Kidney (tissue), 14 donors: ENCODE results near the gene NTRK2. TPM values are rescaled to one million over a fixed set of nuclear protein-coding genes. Genes with fewer than 3 reads are reported as not detected.

Experiments
- DNase-seq, 5 donors: peaks; one replicate each; pipeline ENCODE4 v3.0.0-alpha.2; 2013 to 2020
- FAIRE-seq: peaks from 2 replicates; lab custom pipeline; 2012; peaks lifted over from hg19 to GRCh38; lab: Jason Lieb, UNC
- H3K27ac ChIP-seq, 2 donors: one replicate each; pipeline ENCODE4 v1.7.0; 2013; ENCODE audit warnings: low read depth in 2 of 2, low read length in 2 of 2, inconsistent platforms in 1 of 2
- H3K27me3 ChIP-seq: one replicate; pipeline ENCODE4 v1.7.1; 2013; ENCODE audit warnings: low read length, inconsistent platforms; ENCODE audit not compliant: control insufficient read depth, insufficient read depth
- H3K36me3 ChIP-seq, 3 donors: one replicate each; pipeline versions ENCODE4 v1.7.0 to v1.7.1; 2013; ENCODE audit warnings: low read length in 3 of 3, control low read depth in 1 of 3, inconsistent platforms in 1 of 3; ENCODE audit not compliant: insufficient read depth in 3 of 3, control insufficient read depth in 2 of 3
- H3K4me1 ChIP-seq, 3 donors: one replicate each; pipeline versions ENCODE4 v1.7.0 to v1.7.1; 2013; ENCODE audit warnings: low read length in 3 of 3, inconsistent platforms in 1 of 3, low read depth in 1 of 3; ENCODE audit not compliant: control insufficient read depth in 2 of 3, insufficient read depth in 2 of 3
- H3K4me3 ChIP-seq, 3 donors: one replicate each; pipeline versions ENCODE4 v1.7.0 to v1.8.1; 2013; ENCODE audit warnings: low read length in 3 of 3, control low read depth in 1 of 3, inconsistent platforms in 1 of 3
- H3K9ac ChIP-seq, 3 donors: one replicate each; pipeline versions ENCODE4 v1.7.0 to v1.7.1; 2013; ENCODE audit warnings: low read length in 3 of 3, control low read depth in 1 of 3, inconsistent platforms in 1 of 3
- H3K9me3 ChIP-seq, 3 donors: one replicate each; pipeline versions ENCODE4 v1.7.0 to v1.7.1; 2013; ENCODE audit warnings: low read length in 3 of 3, control low read depth in 1 of 3, inconsistent platforms in 1 of 3; ENCODE audit not compliant: control insufficient read depth in 2 of 3, insufficient read depth in 1 of 3
- intact Hi-C: fragments of 100-400 bp; cut with DNase I; formaldehyde crosslinking; loops from one replicate; pipeline ENCODE4 v1.11.1; 2022
- polyA plus RNA-seq: library from polyadenylated mRNA; stranded (reverse); fragments of 350-450 nt; fragmentation: Illumina TruSeq; extraction: RNeasy Lipid Tissue Mini Kit (QIAGEN cat#74804); gene quantifications from one replicate; pipeline ENCODE4 v1.2.3, GENCODE V29; 2014; ENCODE audit warnings: low read depth, low replicate concordance; ENCODE audit not compliant: insufficient read depth
- total RNA-seq: library from RNA; stranded (reverse); fragmentation: NEBNext Ultra II Directional; extraction: Animal tissue kit (Norgen Biotek cat#: 25700); gene quantifications from one replicate; pipeline ENCODE4 v1.2.1, GENCODE V29; 2021
- TF ChIP-seq, protein P1 (sequence below): IDR thresholded peaks from 3 replicates; pipeline ENCODE4 v1.5.1; 2012; ENCODE audit warnings: mild to moderate bottlenecking, moderate library complexity, borderline replicate concordance; ENCODE audit not compliant: insufficient read depth; ENCODE audit errors: extremely low read depth
- donor health status: control.
- donor health status: control.
- donor health status: control.
- donor health status: control.
- donor health status: control.
- donor health status: DM: yes; HTN: yes; CAD: no.
- donor health status: Normal renal cell carcinoma (clear cell type).

Gene NTRK2
- total and polyA plus RNA-seq, 2 donors from 2014 or later = 20.0 to 41.2 TPM

DNA sequence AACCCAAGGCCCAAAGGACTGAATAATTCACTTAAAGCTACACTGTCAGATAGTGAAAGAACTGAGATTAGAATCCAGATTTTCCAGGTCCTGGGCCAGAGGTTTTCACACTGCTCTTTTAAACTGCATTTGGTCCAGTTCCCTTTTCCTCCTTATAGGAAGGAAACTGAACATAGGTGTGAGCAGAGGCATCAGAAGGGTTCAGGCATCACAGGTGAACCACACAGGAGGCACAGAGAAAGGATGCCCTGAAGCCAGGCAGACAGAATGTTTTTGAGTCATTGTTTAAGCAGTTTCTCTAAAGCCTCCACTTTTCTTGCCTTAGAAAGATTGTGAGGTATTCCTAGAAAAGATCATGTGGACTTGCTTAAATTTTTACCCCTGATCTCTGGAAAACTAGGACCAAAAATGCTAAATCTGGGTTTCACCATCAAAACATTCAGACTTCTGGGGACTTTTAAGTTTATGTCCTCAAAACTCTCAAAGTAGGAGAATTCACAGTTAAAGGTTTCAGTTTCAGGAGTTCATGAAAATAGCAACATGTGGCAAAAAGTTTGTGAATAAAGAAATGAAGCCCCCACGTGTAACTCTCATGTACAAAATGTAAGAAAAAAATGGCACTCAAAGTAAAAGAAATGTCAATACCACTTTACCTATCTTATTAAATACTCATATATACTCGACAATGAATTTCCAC lies 386.1 kb downstream of the NTRK2 start:
- FAIRE-seq = no peak
- H3K9ac ChIP-seq = no peak overlapping the region
- TF ChIP-seq, protein P1, sequence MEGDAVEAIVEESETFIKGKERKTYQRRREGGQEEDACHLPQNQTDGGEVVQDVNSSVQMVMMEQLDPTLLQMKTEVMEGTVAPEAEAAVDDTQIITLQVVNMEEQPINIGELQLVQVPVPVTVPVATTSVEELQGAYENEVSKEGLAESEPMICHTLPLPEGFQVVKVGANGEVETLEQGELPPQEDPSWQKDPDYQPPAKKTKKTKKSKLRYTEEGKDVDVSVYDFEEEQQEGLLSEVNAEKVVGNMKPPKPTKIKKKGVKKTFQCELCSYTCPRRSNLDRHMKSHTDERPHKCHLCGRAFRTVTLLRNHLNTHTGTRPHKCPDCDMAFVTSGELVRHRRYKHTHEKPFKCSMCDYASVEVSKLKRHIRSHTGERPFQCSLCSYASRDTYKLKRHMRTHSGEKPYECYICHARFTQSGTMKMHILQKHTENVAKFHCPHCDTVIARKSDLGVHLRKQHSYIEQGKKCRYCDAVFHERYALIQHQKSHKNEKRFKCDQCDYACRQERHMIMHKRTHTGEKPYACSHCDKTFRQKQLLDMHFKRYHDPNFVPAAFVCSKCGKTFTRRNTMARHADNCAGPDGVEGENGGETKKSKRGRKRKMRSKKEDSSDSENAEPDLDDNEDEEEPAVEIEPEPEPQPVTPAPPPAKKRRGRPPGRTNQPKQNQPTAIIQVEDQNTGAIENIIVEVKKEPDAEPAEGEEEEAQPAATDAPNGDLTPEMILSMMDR = no peak
- H3K27me3 ChIP-seq = no peaks in the 10 kb centered on the region
- H3K36me3 ChIP-seq = no peaks in the 10 kb centered on the region
- intact Hi-C loops = no loop called here
- no peak for DNase-seq
- H3K9me3 ChIP-seq = no peaks in the 10 kb centered on the region
- H3K27ac ChIP-seq = no peak overlapping the region
- H3K4me3 ChIP-seq = no peak overlapping the region
- H3K4me1 ChIP-seq = no peaks in the 10 kb centered on the region

DNA sequence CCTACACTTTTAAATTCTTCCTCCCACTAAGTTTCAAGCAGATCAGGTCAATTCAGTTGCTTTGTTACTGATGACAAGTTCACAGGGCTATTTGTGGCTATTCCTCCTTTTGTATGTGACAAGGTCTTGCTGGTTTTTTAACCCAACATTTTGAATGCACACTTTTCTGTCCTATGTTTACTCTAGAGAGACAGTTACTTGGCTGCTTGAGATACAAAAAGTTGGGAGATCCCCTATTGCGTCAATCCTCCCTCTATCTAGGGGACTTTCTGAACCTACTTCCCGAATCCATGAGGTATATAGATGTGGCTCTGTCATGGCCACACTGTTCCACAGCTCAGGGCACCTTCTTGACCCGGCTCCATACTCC lies 386.7 kb downstream of the NTRK2 start:
- Histone ChIP-seq H3K27ac (no peak overlapping the region), H3K9ac (no peak overlapping the region), H3K4me1 (no peaks in the 10 kb centered on the region), H3K4me3 (no peak overlapping the region), H3K27me3 (no peaks in the 10 kb centered on the region), H3K36me3 (no peaks in the 10 kb centered on the region), H3K9me3 (no peaks in the 10 kb centered on the region)
- intact Hi-C loops = no loop called here
- DNase-seq = no peak
- no peak for FAIRE-seq
- TF ChIP-seq, protein P1 = no peak

DNA sequence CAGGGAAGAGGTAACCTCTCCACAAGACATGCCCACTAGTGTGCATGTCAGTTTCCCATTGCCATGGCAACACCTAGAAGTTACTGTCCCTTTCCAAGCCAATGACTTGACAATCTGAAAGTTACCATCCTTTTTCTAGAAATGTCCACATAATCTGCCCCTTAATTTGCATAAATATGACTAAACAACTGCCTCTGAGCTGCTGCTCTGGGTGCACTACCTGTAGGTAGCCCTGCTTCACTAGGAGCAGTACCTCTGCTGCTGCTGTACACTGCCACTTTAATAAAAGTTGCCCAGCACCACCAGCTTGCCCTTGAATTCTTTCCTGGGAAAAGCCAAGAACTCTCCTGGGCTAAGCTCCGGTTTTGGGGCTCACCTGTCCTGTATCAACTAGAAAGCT lies 392.4 kb downstream of the NTRK2 start:
- intact Hi-C loops = no loop called here
- no peak overlapping the region for H3K27ac ChIP-seq

More for the DNA sequence above, 392.4 kb downstream of the NTRK2 start:
- no peak overlapping the region for H3K9ac ChIP-seq
- TF ChIP-seq, protein P1 = no peak
- FAIRE-seq (no peak), DNase-seq (no peak)
- no peaks in the 10 kb centered on the region for H3K36me3 ChIP-seq
- no peaks in the 10 kb centered on the region for H3K27me3 ChIP-seq
- no peak overlapping the region for H3K4me3 ChIP-seq
- H3K9me3 ChIP-seq = no peaks in the 10 kb centered on the region
- no peaks in the 10 kb centered on the region for H3K4me1 ChIP-seq
